SK-N-SH treated with all-trans-retinoic acid at 6 μM for 48 hours (cell line): ENCODE data around the gene DCDC1.

Source experiments
- ATAC-seq: fragments of 200-7000 bp; cut with Tn5 transposase; 3 replicates; pipeline ENCODE4 v1.9.1; 2020; ENCODE audit warnings: mild to moderate bottlenecking, moderate library complexity
- BACH2 ChIP-seq: fragments of 250-450 bp; sonication (Bioruptor Pico); IDR thresholded peaks from 2 replicates; pipeline ENCODE4 v1.9.0; 2021; ENCODE audit warnings: mild to moderate bottlenecking, borderline replicate concordance
- CSDC2 ChIP-seq: fragments of 250-450 bp; sonication (Bioruptor Pico); IDR thresholded peaks from 2 replicates; pipeline ENCODE4 v1.5.0; 2020; ENCODE audit warnings: mild to moderate bottlenecking, moderate library complexity
- ESRRG ChIP-seq: fragments of 250-450 bp; sonication (Bioruptor Pico); IDR thresholded peaks from 2 replicates; pipeline ENCODE4 v1.6.1; 2021; ENCODE audit warnings: mild to moderate bottlenecking
- GLIS3 ChIP-seq: fragments of 250-450 bp; sonication (Bioruptor Pico); IDR thresholded peaks from 2 replicates; pipeline ENCODE4 v1.5.0; 2020; ENCODE audit warnings: mild to moderate bottlenecking, moderate library complexity
- ISL1 ChIP-seq: fragments of 250-450 bp; sonication (Bioruptor Pico); IDR thresholded peaks from 2 replicates; pipeline ENCODE4 v2.1.2; 2022; ENCODE audit warnings: mild to moderate bottlenecking, moderate library complexity
- OSR1 ChIP-seq: fragments of 250-450 bp; sonication (Bioruptor Pico); IDR thresholded peaks from 2 replicates; pipeline ENCODE4 v1.8.0; 2022; ENCODE audit warnings: moderate library complexity, mild to moderate bottlenecking, inconsistent platforms
- PATZ1 ChIP-seq: fragments of 250-450 bp; sonication (Bioruptor Pico); IDR thresholded peaks from 2 replicates; pipeline ENCODE4 v1.8.0; 2020; ENCODE audit warnings: mild to moderate bottlenecking, moderate library complexity, borderline replicate concordance
- POU6F1 ChIP-seq: fragments of 250-450 bp; sonication (Bioruptor Pico); IDR thresholded peaks from 2 replicates; pipeline ENCODE4 v1.8.0; 2021; ENCODE audit warnings: low read depth, mild to moderate bottlenecking, moderate library complexity, borderline replicate concordance
- PPARA ChIP-seq: fragments of 250-450 bp; sonication (Bioruptor Pico); IDR thresholded peaks from 2 replicates; pipeline ENCODE4 v1.5.0; 2020; ENCODE audit warnings: mild to moderate bottlenecking, borderline replicate concordance
- RARB ChIP-seq: fragments of 250-450 bp; sonication (Bioruptor Pico); IDR thresholded peaks from 2 replicates; pipeline ENCODE4 v1.8.0; 2021; ENCODE audit warnings: mild to moderate bottlenecking, moderate library complexity
- SNAI2 ChIP-seq: fragments of 250-450 bp; sonication (Bioruptor Pico); IDR thresholded peaks from 2 replicates; pipeline ENCODE4 v1.5.0; 2020; ENCODE audit warnings: mild to moderate bottlenecking, moderate library complexity
- TCF4 ChIP-seq: fragments of 250-450 bp; sonication (Bioruptor Pico); IDR thresholded peaks from 2 replicates; pipeline ENCODE4 v1.8.0; 2021; ENCODE audit warnings: mild to moderate bottlenecking, moderate library complexity, borderline replicate concordance
- TOX ChIP-seq: fragments of 250-450 bp; sonication (Bioruptor Pico); IDR thresholded peaks from 2 replicates; pipeline ENCODE4 v1.8.0; 2021; ENCODE audit warnings: mild to moderate bottlenecking, moderate library complexity, borderline replicate concordance
- ZC3H10 ChIP-seq: fragments of 250-450 bp; sonication (Bioruptor Pico); IDR thresholded peaks from 2 replicates; pipeline ENCODE4 v1.5.1; 2021; ENCODE audit warnings: mild to moderate bottlenecking, moderate library complexity
- ZNF565 ChIP-seq: fragments of 450-650 bp; formaldehyde crosslinking; conservative IDR thresholded peaks from 2 replicates; pipeline ENCODE4 v1.5.0; 2020; ENCODE audit warnings: low read depth, mild to moderate bottlenecking, moderate library complexity
- ZNF70 ChIP-seq: fragments of 450-650 bp; formaldehyde crosslinking; IDR thresholded peaks from 2 replicates; pipeline ENCODE4 v1.5.0; 2020; ENCODE audit warnings: mild to moderate bottlenecking, moderate library complexity
- ZNF8 ChIP-seq: fragments of 450-650 bp; formaldehyde crosslinking; IDR thresholded peaks from 2 replicates; pipeline ENCODE4 v1.5.0; 2020; ENCODE audit warnings: mild to moderate bottlenecking, moderate library complexity
- TF ChIP-seq, protein P1 (sequence below): fragments of 250-450 bp; sonication (Bioruptor Pico); IDR thresholded peaks from 2 replicates; pipeline ENCODE4 v1.5.1; 2021; ENCODE audit warnings: mild to moderate bottlenecking, moderate library complexity
- TF ChIP-seq, protein P2 (sequence below): fragments of 250-450 bp; sonication (Bioruptor Pico); IDR thresholded peaks from 2 replicates; pipeline ENCODE4 v1.5.1; 2020; ENCODE audit warnings: low read depth, mild to moderate bottlenecking, moderate library complexity
- TF ChIP-seq, protein P3 (sequence below): fragments of 250-450 bp; sonication (Bioruptor Pico); IDR thresholded peaks from 2 replicates; pipeline ENCODE4 v1.5.0; 2020; ENCODE audit warnings: mild to moderate bottlenecking, moderate library complexity

The DCDC1 gene

DNA sequence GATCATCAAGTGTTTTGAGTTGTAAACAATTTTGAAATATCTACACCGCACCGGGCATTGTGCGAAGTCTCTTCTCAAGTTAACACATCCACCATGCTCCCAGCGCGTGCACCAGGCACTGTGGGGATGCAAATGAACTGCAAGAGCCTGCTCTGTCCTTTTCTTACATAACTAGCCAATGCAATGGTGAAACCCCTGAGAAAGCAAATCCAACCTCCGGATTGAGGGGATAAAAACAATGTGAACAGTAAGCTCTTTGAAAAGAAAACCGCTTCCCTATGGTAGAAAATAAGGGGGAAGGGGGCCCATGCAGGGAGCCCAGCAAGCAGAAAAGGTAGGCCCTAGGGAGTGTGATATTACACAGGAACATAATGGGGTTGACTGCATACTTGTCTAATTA lies 508.5 kb downstream of the DCDC1 start:
- ATAC-seq = no peak
- no peak for TF ChIP-seq CSDC2 (CRISPR knock-in tag)
- TF ChIP-seq TOX (CRISPR knock-in tag) = no peak
- TF ChIP-seq TCF4 (CRISPR knock-in tag) = no peak
- no peak for TF ChIP-seq POU6F1 (CRISPR knock-in tag)
- TF ChIP-seq ZNF8 (CRISPR knock-in tag) = no peak
- TF ChIP-seq, protein P1, sequence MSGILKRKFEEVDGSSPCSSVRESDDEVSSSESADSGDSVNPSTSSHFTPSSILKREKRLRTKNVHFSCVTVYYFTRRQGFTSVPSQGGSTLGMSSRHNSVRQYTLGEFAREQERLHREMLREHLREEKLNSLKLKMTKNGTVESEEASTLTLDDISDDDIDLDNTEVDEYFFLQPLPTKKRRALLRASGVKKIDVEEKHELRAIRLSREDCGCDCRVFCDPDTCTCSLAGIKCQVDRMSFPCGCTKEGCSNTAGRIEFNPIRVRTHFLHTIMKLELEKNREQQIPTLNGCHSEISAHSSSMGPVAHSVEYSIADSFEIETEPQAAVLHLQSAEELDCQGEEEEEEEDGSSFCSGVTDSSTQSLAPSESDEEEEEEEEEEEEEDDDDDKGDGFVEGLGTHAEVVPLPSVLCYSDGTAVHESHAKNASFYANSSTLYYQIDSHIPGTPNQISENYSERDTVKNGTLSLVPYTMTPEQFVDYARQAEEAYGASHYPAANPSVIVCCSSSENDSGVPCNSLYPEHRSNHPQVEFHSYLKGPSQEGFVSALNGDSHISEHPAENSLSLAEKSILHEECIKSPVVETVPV (CRISPR knock-in tag) = no peak
- no peak for TF ChIP-seq GLIS3
- no peak for TF ChIP-seq ESRRG (CRISPR knock-in tag)
- TF ChIP-seq ZNF565 (CRISPR knock-in tag) = no peak
- no peak for TF ChIP-seq ISL1 (CRISPR knock-in tag)
- no peak for TF ChIP-seq PATZ1
- TF ChIP-seq PPARA (CRISPR knock-in tag) = no peak
- TF ChIP-seq RARB (CRISPR knock-in tag) = no peak
- no peak for TF ChIP-seq BACH2 (CRISPR knock-in tag)
- no peak for TF ChIP-seq SNAI2 (CRISPR knock-in tag)

DNA sequence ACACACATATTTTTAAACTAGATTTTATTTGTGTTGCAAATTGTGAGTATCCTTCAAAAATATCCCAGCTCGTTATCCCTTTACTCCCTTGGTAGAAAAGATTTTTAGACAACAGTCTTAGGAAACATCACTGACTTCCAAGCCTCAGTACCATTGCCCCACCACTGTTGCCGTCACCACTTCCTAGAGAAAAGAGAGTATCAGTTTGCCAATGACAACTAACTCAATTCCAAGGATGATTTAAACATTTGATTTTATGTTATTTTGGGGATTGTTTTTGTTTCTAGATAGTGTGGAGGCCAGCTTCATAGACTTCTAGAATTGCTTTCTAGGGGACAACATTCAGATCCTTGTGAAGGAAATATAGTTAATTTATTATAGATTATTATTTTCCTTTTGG lies 509.4 kb downstream of the DCDC1 start:
- TF ChIP-seq TOX (CRISPR knock-in tag) (no peak), TCF4 (CRISPR knock-in tag) (no peak)
- TF ChIP-seq, protein P2, sequence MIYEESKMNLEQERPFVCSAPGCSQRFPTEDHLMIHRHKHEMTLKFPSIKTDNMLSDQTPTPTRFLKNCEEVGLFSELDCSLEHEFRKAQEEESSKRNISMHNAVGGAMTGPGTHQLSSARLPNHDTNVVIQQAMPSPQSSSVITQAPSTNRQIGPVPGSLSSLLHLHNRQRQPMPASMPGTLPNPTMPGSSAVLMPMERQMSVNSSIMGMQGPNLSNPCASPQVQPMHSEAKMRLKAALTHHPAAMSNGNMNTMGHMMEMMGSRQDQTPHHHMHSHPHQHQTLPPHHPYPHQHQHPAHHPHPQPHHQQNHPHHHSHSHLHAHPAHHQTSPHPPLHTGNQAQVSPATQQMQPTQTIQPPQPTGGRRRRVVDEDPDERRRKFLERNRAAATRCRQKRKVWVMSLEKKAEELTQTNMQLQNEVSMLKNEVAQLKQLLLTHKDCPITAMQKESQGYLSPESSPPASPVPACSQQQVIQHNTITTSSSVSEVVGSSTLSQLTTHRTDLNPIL (CRISPR knock-in tag) = no peak
- TF ChIP-seq, all 23 proteins: peak for 0
- ATAC-seq = no peak

- peak; percentile 88 for TF ChIP-seq TCF4 (CRISPR knock-in tag)
- TF ChIP-seq RARB (CRISPR knock-in tag) = no peak
- TF ChIP-seq, protein P3, sequence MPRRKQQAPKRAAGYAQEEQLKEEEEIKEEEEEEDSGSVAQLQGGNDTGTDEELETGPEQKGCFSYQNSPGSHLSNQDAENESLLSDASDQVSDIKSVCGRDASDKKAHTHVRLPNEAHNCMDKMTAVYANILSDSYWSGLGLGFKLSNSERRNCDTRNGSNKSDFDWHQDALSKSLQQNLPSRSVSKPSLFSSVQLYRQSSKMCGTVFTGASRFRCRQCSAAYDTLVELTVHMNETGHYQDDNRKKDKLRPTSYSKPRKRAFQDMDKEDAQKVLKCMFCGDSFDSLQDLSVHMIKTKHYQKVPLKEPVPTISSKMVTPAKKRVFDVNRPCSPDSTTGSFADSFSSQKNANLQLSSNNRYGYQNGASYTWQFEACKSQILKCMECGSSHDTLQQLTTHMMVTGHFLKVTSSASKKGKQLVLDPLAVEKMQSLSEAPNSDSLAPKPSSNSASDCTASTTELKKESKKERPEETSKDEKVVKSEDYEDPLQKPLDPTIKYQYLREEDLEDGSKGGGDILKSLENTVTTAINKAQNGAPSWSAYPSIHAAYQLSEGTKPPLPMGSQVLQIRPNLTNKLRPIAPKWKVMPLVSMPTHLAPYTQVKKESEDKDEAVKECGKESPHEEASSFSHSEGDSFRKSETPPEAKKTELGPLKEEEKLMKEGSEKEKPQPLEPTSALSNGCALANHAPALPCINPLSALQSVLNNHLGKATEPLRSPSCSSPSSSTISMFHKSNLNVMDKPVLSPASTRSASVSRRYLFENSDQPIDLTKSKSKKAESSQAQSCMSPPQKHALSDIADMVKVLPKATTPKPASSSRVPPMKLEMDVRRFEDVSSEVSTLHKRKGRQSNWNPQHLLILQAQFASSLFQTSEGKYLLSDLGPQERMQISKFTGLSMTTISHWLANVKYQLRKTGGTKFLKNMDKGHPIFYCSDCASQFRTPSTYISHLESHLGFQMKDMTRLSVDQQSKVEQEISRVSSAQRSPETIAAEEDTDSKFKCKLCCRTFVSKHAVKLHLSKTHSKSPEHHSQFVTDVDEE (CRISPR knock-in tag) = peak; percentile 86; the same call in 1 of the 2 replicates
- 0 out of 2 replicates have a peak, but pooled peaks have one; percentile 11 for TF ChIP-seq GLIS3
- ATAC-seq = no peak
Measured at GRCh38 chr11:30859669-30860068, 509.9 kb downstream of the DCDC1 start.

- no peak for ATAC-seq
- no peak for TF ChIP-seq OSR1 (CRISPR knock-in tag)
- TF ChIP-seq TOX (CRISPR knock-in tag) = no peak
- TF ChIP-seq RARB (CRISPR knock-in tag) = no peak
- no peak for TF ChIP-seq ZNF565 (CRISPR knock-in tag)
- TF ChIP-seq ZC3H10 (CRISPR knock-in tag) = no peak
- no peak for TF ChIP-seq ESRRG (CRISPR knock-in tag)
- no peak for TF ChIP-seq ZNF70
- TF ChIP-seq ZNF8 (CRISPR knock-in tag) = no peak
- no peak for TF ChIP-seq TCF4 (CRISPR knock-in tag)
- no peak for TF ChIP-seq CSDC2 (CRISPR knock-in tag)
- TF ChIP-seq PATZ1 = no peak
- TF ChIP-seq, protein P2 (CRISPR knock-in tag) = no peak
- no peak for TF ChIP-seq PPARA (CRISPR knock-in tag)
- TF ChIP-seq BACH2 (CRISPR knock-in tag) = no peak
Measured at GRCh38 chr11:30855383-30856006, 514.0 kb downstream of the DCDC1 start.
